A673 (cell line): Measurements from ENCODE around the gene AKAP6.

ENCODE experiments used
- CTCF ChIP-seq: fragments of 300-800, 200-600 bp; sonication (generic); conservative IDR thresholded peaks from 2 replicates; pipeline ENCODE4 v1.5.1; 2017; ENCODE audit warnings: low read depth, mild to moderate bottlenecking, antibody characterized with exemption, low read length, moderate library complexity, mixed read lengths
- EZH2 ChIP-seq: fragments of 200-600 bp; sonication (generic); IDR thresholded peaks from 2 replicates; pipeline ENCODE4 v1.6.1; 2017; ENCODE audit warnings: borderline replicate concordance, low read depth, mild to moderate bottlenecking, mixed read lengths, antibody characterized with exemption, low read length; ENCODE audit not compliant: poor library complexity, severe bottlenecking

- TF ChIP-seq CTCF (no peak), EZH2 (no peak)
Observed at GRCh38 chr14:32727832-32728231, 398.7 kb downstream of the AKAP6 start.
